Right lung (tissue), 5 donors: ENCODE measurements around the gene EP300. TPM values are rescaled to one million over a fixed set of nuclear protein-coding genes. Genes with fewer than 3 reads are reported as not detected.
"Not testable (repeated sequence)": the region's sequence is repeated elsewhere in the genome, so short reads cannot be mapped to it uniquely, and the experiment has no call there.

Source experiments
- DNase-seq, 2 donors: peaks; one replicate each; pipeline ENCODE4 v3.0.0-alpha.2; 2013
- polyA plus RNA-seq, 5 donors: library from polyadenylated mRNA; unstranded; fragments of 120-200 nt; gene quantifications; one replicate each; pipeline versions ENCODE4 v1.2.1 to v1.2.3, GENCODE V29; 2013; ENCODE audit warnings: inconsistent platforms in 1 of 5, low replicate concordance in 1 of 5; ENCODE audit not compliant: insufficient read length in 5 of 5, insufficient read depth in 1 of 5

EP300 gene
- polyA plus RNA-seq, 5 donors, result 49.3 to 73.5 (median 65.0) TPM

- DNase-seq, result no peak
Measured at GRCh38 chr22:41075946-41076345, 16.4 kb upstream of the EP300 start.

GRCh38 chr22:41076857-41077256 is 15.5 kb upstream of the EP300 start:
- no peak for DNase-seq

GRCh38 chr22:41078931-41079330 is 13.5 kb upstream of the EP300 start:
- no peak for DNase-seq

- DNase-seq, result no peak
Measured at GRCh38 chr22:41085842-41086241, 6.5 kb upstream of the EP300 start.

- DNase-seq, result peak; percentile 98 to 99
Measured at GRCh38 chr22:41091132-41092022, 1.0 kb upstream of the EP300 start.

- DNase-seq, result peak in 1 of 2 donors; percentile 38
Measured at GRCh38 chr22:41092847-41093411, 537 bp downstream of the EP300 start.

- DNase-seq, result peak in 1 of 2 donors; percentile 13
Measured at GRCh38 chr22:41094041-41094593, 1.7 kb downstream of the EP300 start.

GRCh38 chr22:41096391-41096790 is 4.0 kb downstream of the EP300 start:
- DNase-seq, result no peak

GRCh38 chr22:41096841-41097240 is 4.4 kb downstream of the EP300 start:
- no peak for DNase-seq

- DNase-seq, result no peak
Measured at GRCh38 chr22:41099036-41099435, 6.6 kb downstream of the EP300 start.

GRCh38 chr22:41106122-41106968 is 14.0 kb downstream of the EP300 start:
- no peak for DNase-seq

- DNase-seq, result not testable (repeated sequence)
Measured at GRCh38 chr22:41106969-41107325, 14.6 kb downstream of the EP300 start.

- DNase-seq, result no peak
Measured at GRCh38 chr22:41110968-41111367, 18.6 kb downstream of the EP300 start.

- DNase-seq, result no peak
Measured at GRCh38 chr22:41116342-41116741, 23.9 kb downstream of the EP300 start.

GRCh38 chr22:41117127-41117965 is 25.0 kb downstream of the EP300 start:
- no peak for DNase-seq

GRCh38 chr22:41123151-41123550 is 30.8 kb downstream of the EP300 start:
- no peak for DNase-seq

GRCh38 chr22:41124086-41124485 is 31.7 kb downstream of the EP300 start:
- no peak for DNase-seq

GRCh38 chr22:41127451-41127850 is 35.1 kb downstream of the EP300 start:
- DNase-seq, result no peak

GRCh38 chr22:41128606-41129005 is 36.2 kb downstream of the EP300 start:
- DNase-seq, result no peak

- DNase-seq, result no peak
Measured at GRCh38 chr22:41132550-41132949, 40.2 kb downstream of the EP300 start.

- DNase-seq, result peak in 1 of 2 donors; percentile 2
Measured at GRCh38 chr22:41140365-41140957, 48.1 kb downstream of the EP300 start.
